GM23338 (cell line): ENCODE data around the gene JMJD1C. TPM values are rescaled to one million over a fixed set of nuclear protein-coding genes. Genes with fewer than 3 reads are reported as not detected.

ENCODE experiments used
- ATAC-seq: fragments of 200-7000 bp; cut with Tn5 transposase; 3 replicates; pipeline ENCODE4 v1.9.1; 2020
- DNase-seq: peaks from one replicate; pipeline ENCODE4 v3.0.0-alpha.2; 2015; ENCODE audit warnings: low spot score
- H2AFZ ChIP-seq: fragments of 200-600 bp; sonication (generic); 2 replicates; pipeline ENCODE4 v1.8.0; 2016; ENCODE audit warnings: antibody characterized with exemption, mild to moderate bottlenecking, moderate library complexity
- H3F3A ChIP-seq: fragments of 200-600 bp; sonication (generic); replicated peaks from 2 replicates; pipeline ENCODE4 v1.8.0; 2017; ENCODE audit warnings: antibody characterized with exemption, mixed run types, low read depth
- H3K27ac ChIP-seq: fragments of 200-600 bp; sonication (generic); 2 replicates; pipeline ENCODE4 v1.6.1; 2016; ENCODE audit warnings: low read depth
- H3K27me3 ChIP-seq: fragments of 200-600 bp; sonication (generic); 2 replicates; pipeline ENCODE4 v1.8.0; 2016; ENCODE audit warnings: mild to moderate bottlenecking, mixed run types, moderate library complexity; ENCODE audit not compliant: insufficient read depth
- H3K36me3 ChIP-seq: fragments of 200-600 bp; sonication (generic); 2 replicates; pipeline ENCODE4 v1.8.0; 2016; ENCODE audit warnings: mild to moderate bottlenecking; ENCODE audit not compliant: insufficient read depth
- H3K4me1 ChIP-seq: fragments of 200-600 bp; sonication (generic); 2 replicates; pipeline ENCODE4 v1.8.0; 2016; ENCODE audit warnings: mild to moderate bottlenecking, moderate library complexity; ENCODE audit not compliant: insufficient read depth
- H3K4me2 ChIP-seq: fragments of 200-600 bp; sonication (generic); 2 replicates; pipeline ENCODE4 v1.7.1; 2017; ENCODE audit warnings: mixed run types
- H3K4me3 ChIP-seq: fragments of 200-600 bp; sonication (generic); 2 replicates; pipeline ENCODE4 v1.6.1; 2016; ENCODE audit warnings: mixed run types
- H3K79me2 ChIP-seq: fragments of 200-600 bp; sonication (generic); replicated peaks from 2 replicates; pipeline ENCODE4 v1.8.0; 2017; ENCODE audit warnings: mild to moderate bottlenecking; ENCODE audit not compliant: insufficient read depth
- H3K9me2 ChIP-seq: fragments of 200-600 bp; sonication (generic); 2 replicates; pipeline ENCODE4 v1.8.0; 2017; ENCODE audit not compliant: insufficient read depth
- H4K20me1 ChIP-seq: fragments of 200-600 bp; sonication (generic); replicated peaks from 2 replicates; pipeline ENCODE4 v1.8.0; 2017; ENCODE audit warnings: mild to moderate bottlenecking; ENCODE audit not compliant: insufficient read depth
- H3K27ac Mint-ChIP-seq: 2 replicates; pipeline ENCODE4 v1.8.0; 2020; ENCODE audit warnings: inconsistent platforms, mild to moderate bottlenecking, moderate library complexity, mixed read lengths
- H3K27me3 Mint-ChIP-seq: 3 replicates; pipeline ENCODE4 v1.8.0; 2022; ENCODE audit warnings: low read depth, mild to moderate bottlenecking, moderate library complexity, mixed read lengths, inconsistent platforms; ENCODE audit not compliant: insufficient read depth, poor library complexity
- H3K36me3 Mint-ChIP-seq: 3 replicates; pipeline ENCODE4 v1.8.0; 2021; ENCODE audit warnings: low read depth, mild to moderate bottlenecking, inconsistent platforms, moderate library complexity, mixed read lengths
- H3K4me1 Mint-ChIP-seq: 3 replicates; pipeline ENCODE4 v1.8.0; 2020; ENCODE audit warnings: mild to moderate bottlenecking, inconsistent platforms, mixed read lengths
- H3K4me3 Mint-ChIP-seq: 3 replicates; pipeline ENCODE4 v1.8.0; 2021; ENCODE audit warnings: moderate library complexity, mild to moderate bottlenecking, inconsistent platforms, mixed read lengths
- H3K9me3 Mint-ChIP-seq: 3 replicates; pipeline ENCODE4 v1.8.0; 2020; ENCODE audit warnings: moderate library complexity, mild to moderate bottlenecking, inconsistent platforms, mixed read lengths
- CREB1 ChIP-seq: fragments of 250-450 bp; sonication (Bioruptor Pico); IDR thresholded peaks from 2 replicates; pipeline ENCODE4 v1.5.0; 2020; ENCODE audit warnings: low read depth, mild to moderate bottlenecking, moderate library complexity
- EZH2 ChIP-seq: fragments of 200-600 bp; sonication (generic); IDR thresholded peaks from one replicate; pipeline ENCODE4 v1.8.0; 2017; ENCODE audit warnings: antibody characterized with exemption, mild to moderate bottlenecking, low read depth; ENCODE audit not compliant: unreplicated experiment
- EZH2phosphoT487 ChIP-seq: fragments of 200-600 bp; sonication (generic); IDR thresholded peaks from one replicate; pipeline ENCODE4 v1.8.1; 2018; ENCODE audit warnings: antibody characterized with exemption; ENCODE audit not compliant: unreplicated experiment
- JUNB ChIP-seq: IDR thresholded peaks from one replicate; pipeline ENCODE4 v1.6.1; 2016; ENCODE audit warnings: antibody characterized with exemption; ENCODE audit not compliant: unreplicated experiment
- NANOG ChIP-seq: IDR thresholded peaks from 2 replicates; pipeline ENCODE4 v1.6.1; 2016; ENCODE audit warnings: antibody characterized with exemption, borderline replicate concordance
- POLR2AphosphoS5 ChIP-seq: IDR thresholded peaks from 2 replicates; pipeline ENCODE4 v1.6.1; 2016; ENCODE audit warnings: antibody characterized with exemption, low read depth
- STAT1 ChIP-seq: IDR thresholded peaks from one replicate; pipeline ENCODE4 v1.6.1; 2016; ENCODE audit warnings: antibody characterized with exemption; ENCODE audit not compliant: unreplicated experiment
- ZNF114 ChIP-seq: fragments of 250-450 bp; sonication (Bioruptor Pico); IDR thresholded peaks from 2 replicates; pipeline ENCODE4 v1.5.0; 2020; ENCODE audit warnings: mild to moderate bottlenecking, moderate library complexity
- ZNF331 ChIP-seq: fragments of 250-450 bp; sonication (Bioruptor Pico); IDR thresholded peaks from 2 replicates; pipeline ENCODE4 v1.5.0; 2020; ENCODE audit warnings: low read depth, mild to moderate bottlenecking, moderate library complexity
- polyA plus RNA-seq: library from polyadenylated mRNA; unstranded; fragments of >200 nt; fragmentation: Nextera tagmentation; extraction: Ambion mirVana; gene quantifications from 2 replicates; pipeline ENCODE4 v1.2.1, GENCODE V29; 2016
- total RNA-seq: library from RNA; depleted of rRNA; stranded (reverse); fragments of >200 nt; shearing (Covaris generic); gene quantifications from 2 replicates; pipeline ENCODE4 v1.2.3, GENCODE V29; 2014
- TF ChIP-seq, protein P1 (sequence below): IDR thresholded peaks from 2 replicates; pipeline ENCODE4 v1.6.1; 2016; ENCODE audit warnings: antibody characterized with exemption
- TF ChIP-seq, protein P2 (sequence below), 2 experiments: fragments of 200-600 bp in 1 of 2; sonication (generic) in 1 of 2; conservative IDR thresholded peaks; 2 replicates each; pipeline versions ENCODE4 v1.5.1 to v1.6.1; 2016 to 2017; ENCODE audit warnings: antibody characterized with exemption in 2 of 2, low read depth in 2 of 2, mild to moderate bottlenecking in 2 of 2, moderate library complexity in 1 of 2
- TF ChIP-seq, protein P3 (sequence below): IDR thresholded peaks from one replicate; pipeline ENCODE4 v1.6.1; 2018; ENCODE audit warnings: antibody characterized with exemption; ENCODE audit not compliant: unreplicated experiment
- TF ChIP-seq, protein P4 (sequence below): fragments of 250-450 bp; sonication (Bioruptor Pico); IDR thresholded peaks from 2 replicates; pipeline ENCODE4 v1.5.0; 2020; ENCODE audit warnings: mild to moderate bottlenecking, moderate library complexity

JMJD1C gene
- total and polyA plus RNA-seq, 2 experiments from 2014 or later = 333 to 435 TPM

DNA sequence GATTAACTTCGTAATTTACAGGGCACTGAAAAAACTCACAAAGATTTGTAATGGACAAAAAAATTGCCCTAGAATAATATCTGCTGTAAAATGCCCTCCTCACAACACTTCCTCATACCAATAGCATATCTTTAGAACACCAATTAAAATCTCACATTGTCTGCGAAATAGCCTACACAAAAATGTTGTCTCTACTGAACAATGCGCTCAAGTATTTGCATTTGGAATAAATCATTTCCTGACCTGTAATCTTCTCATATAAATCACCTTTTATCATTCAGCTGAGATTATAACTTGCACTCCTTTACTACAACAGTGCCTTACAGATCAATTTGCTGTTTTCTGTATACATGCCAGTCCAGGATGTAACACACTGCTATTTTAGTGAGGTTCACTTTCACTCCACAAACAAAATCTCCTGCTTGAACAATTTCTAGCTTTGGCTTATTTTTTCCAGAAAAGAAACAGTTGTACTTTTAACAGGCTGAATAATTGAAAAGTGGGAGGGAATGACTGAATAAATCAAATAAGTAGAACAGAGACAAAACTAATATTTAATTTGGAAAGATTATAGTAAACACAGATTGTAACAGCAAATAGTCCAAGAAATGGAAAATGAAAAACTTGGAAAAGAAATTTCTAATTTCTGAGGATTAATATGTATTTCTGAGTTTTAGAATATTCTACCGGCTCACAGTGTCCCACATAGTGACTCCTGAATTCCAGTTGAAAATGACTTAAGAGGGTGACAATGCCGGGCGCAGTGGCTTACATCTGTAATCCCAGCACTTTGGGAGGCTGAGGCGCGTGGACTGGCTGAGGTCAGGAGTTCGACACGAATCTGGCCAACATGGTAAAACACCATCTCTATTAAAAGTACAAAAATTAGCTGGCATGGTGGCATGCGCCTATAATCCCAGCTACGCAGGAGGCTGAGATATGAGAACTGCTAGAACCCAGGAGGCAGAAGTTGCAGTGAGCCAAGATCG, 30.6 kb downstream of the JMJD1C start:
- Mint-ChIP-seq H3K4me1 (peaks cover 26% of the 10 kb centered on the region), H3K36me3 (no peaks in the 10 kb centered on the region; the same call in 2 of the 3 replicates), H3K9me3 (no peaks in the 10 kb centered on the region), H3K4me3 (no peak overlapping the region), H3K27ac (peak overlapping the region; percentile 58), H3K27me3 (peaks cover 2% of the 10 kb centered on the region)
- H3K4me2 ChIP-seq = peak overlapping the region; percentile 8
- 0 out of 2 replicates have a peak, but pooled peaks cover 4% of the 10 kb centered on the region for H4K20me1 ChIP-seq
- TF ChIP-seq JUNB (no peak), CREB1 (CRISPR knock-in tag) (no peak), POLR2AphosphoS5 (no peak), EZH2 (no peak), NANOG (no peak), EZH2phosphoT487 (no peak), ZNF331 (CRISPR knock-in tag) (no peak), ZNF114 (CRISPR knock-in tag) (no peak), STAT1 (no peak)
- TF ChIP-seq, protein P1, sequence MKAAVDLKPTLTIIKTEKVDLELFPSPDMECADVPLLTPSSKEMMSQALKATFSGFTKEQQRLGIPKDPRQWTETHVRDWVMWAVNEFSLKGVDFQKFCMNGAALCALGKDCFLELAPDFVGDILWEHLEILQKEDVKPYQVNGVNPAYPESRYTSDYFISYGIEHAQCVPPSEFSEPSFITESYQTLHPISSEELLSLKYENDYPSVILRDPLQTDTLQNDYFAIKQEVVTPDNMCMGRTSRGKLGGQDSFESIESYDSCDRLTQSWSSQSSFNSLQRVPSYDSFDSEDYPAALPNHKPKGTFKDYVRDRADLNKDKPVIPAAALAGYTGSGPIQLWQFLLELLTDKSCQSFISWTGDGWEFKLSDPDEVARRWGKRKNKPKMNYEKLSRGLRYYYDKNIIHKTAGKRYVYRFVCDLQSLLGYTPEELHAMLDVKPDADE = no peak
- TF ChIP-seq, protein P2, sequence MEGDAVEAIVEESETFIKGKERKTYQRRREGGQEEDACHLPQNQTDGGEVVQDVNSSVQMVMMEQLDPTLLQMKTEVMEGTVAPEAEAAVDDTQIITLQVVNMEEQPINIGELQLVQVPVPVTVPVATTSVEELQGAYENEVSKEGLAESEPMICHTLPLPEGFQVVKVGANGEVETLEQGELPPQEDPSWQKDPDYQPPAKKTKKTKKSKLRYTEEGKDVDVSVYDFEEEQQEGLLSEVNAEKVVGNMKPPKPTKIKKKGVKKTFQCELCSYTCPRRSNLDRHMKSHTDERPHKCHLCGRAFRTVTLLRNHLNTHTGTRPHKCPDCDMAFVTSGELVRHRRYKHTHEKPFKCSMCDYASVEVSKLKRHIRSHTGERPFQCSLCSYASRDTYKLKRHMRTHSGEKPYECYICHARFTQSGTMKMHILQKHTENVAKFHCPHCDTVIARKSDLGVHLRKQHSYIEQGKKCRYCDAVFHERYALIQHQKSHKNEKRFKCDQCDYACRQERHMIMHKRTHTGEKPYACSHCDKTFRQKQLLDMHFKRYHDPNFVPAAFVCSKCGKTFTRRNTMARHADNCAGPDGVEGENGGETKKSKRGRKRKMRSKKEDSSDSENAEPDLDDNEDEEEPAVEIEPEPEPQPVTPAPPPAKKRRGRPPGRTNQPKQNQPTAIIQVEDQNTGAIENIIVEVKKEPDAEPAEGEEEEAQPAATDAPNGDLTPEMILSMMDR (conservative IDR thresholded peaks at IDR 0.05; ENCODE audit: low read depth in 2 of 2) = no peak
- TF ChIP-seq, protein P3, sequence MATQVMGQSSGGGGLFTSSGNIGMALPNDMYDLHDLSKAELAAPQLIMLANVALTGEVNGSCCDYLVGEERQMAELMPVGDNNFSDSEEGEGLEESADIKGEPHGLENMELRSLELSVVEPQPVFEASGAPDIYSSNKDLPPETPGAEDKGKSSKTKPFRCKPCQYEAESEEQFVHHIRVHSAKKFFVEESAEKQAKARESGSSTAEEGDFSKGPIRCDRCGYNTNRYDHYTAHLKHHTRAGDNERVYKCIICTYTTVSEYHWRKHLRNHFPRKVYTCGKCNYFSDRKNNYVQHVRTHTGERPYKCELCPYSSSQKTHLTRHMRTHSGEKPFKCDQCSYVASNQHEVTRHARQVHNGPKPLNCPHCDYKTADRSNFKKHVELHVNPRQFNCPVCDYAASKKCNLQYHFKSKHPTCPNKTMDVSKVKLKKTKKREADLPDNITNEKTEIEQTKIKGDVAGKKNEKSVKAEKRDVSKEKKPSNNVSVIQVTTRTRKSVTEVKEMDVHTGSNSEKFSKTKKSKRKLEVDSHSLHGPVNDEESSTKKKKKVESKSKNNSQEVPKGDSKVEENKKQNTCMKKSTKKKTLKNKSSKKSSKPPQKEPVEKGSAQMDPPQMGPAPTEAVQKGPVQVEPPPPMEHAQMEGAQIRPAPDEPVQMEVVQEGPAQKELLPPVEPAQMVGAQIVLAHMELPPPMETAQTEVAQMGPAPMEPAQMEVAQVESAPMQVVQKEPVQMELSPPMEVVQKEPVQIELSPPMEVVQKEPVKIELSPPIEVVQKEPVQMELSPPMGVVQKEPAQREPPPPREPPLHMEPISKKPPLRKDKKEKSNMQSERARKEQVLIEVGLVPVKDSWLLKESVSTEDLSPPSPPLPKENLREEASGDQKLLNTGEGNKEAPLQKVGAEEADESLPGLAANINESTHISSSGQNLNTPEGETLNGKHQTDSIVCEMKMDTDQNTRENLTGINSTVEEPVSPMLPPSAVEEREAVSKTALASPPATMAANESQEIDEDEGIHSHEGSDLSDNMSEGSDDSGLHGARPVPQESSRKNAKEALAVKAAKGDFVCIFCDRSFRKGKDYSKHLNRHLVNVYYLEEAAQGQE = no peak
- TF ChIP-seq, protein P4, sequence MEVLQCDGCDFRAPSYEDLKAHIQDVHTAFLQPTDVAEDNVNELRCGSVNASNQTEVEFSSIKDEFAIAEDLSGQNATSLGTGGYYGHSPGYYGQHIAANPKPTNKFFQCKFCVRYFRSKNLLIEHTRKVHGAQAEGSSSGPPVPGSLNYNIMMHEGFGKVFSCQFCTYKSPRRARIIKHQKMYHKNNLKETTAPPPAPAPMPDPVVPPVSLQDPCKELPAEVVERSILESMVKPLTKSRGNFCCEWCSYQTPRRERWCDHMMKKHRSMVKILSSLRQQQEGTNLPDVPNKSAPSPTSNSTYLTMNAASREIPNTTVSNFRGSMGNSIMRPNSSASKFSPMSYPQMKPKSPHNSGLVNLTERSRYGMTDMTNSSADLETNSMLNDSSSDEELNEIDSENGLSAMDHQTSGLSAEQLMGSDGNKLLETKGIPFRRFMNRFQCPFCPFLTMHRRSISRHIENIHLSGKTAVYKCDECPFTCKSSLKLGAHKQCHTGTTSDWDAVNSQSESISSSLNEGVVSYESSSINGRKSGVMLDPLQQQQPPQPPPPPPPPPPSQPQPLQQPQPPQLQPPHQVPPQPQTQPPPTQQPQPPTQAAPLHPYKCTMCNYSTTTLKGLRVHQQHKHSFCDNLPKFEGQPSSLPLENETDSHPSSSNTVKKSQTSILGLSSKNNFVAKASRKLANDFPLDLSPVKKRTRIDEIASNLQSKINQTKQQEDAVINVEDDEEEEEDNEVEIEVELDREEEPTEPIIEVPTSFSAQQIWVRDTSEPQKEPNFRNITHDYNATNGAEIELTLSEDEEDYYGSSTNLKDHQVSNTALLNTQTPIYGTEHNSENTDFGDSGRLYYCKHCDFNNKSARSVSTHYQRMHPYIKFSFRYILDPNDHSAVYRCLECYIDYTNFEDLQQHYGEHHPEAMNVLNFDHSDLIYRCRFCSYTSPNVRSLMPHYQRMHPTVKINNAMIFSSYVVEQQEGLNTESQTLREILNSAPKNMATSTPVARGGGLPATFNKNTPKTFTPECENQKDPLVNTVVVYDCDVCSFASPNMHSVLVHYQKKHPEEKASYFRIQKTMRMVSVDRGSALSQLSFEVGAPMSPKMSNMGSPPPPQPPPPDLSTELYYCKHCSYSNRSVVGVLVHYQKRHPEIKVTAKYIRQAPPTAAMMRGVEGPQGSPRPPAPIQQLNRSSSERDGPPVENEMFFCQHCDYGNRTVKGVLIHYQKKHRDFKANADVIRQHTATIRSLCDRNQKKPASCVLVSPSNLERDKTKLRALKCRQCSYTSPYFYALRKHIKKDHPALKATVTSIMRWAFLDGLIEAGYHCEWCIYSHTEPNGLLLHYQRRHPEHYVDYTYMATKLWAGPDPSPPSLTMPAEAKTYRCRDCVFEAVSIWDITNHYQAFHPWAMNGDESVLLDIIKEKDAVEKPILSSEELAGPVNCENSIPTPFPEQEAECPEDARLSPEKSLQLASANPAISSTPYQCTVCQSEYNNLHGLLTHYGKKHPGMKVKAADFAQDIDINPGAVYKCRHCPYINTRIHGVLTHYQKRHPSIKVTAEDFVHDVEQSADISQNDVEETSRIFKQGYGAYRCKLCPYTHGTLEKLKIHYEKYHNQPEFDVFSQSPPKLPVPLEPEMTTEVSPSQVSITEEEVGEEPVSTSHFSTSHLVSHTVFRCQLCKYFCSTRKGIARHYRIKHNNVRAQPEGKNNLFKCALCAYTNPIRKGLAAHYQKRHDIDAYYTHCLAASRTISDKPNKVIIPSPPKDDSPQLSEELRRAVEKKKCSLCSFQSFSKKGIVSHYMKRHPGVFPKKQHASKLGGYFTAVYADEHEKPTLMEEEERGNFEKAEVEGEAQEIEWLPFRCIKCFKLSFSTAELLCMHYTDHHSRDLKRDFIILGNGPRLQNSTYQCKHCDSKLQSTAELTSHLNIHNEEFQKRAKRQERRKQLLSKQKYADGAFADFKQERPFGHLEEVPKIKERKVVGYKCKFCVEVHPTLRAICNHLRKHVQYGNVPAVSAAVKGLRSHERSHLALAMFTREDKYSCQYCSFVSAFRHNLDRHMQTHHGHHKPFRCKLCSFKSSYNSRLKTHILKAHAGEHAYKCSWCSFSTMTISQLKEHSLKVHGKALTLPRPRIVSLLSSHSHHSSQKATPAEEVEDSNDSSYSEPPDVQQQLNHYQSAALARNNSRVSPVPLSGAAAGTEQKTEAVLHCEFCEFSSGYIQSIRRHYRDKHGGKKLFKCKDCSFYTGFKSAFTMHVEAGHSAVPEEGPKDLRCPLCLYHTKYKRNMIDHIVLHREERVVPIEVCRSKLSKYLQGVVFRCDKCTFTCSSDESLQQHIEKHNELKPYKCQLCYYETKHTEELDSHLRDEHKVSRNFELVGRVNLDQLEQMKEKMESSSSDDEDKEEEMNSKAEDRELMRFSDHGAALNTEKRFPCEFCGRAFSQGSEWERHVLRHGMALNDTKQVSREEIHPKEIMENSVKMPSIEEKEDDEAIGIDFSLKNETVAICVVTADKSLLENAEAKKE (CRISPR knock-in tag) = no peak
- peaks cover 97% of the 10 kb centered on the region for H3K79me2 ChIP-seq
- no peaks in the 10 kb centered on the region for H3K36me3 ChIP-seq
- no peak overlapping the region for H2AFZ ChIP-seq
- DNase-seq (no peak), ATAC-seq (no peak)
- H3K27me3 ChIP-seq = no peaks in the 10 kb centered on the region
- H3K4me3 ChIP-seq = no peak overlapping the region
- peaks cover 64% of the 10 kb centered on the region for H3K4me1 ChIP-seq
- no peaks in the 10 kb centered on the region for H3K9me2 ChIP-seq
- H3F3A ChIP-seq = no peaks in the 10 kb centered on the region
- peak overlapping the region; percentile 3; the same call in 1 of the 2 replicates for H3K27ac ChIP-seq
